ENCODE data around the gene KRTAP15-1. TPM values are rescaled to one million over a fixed set of nuclear protein-coding genes. Genes with fewer than 3 reads are reported as not detected.

KRTAP15-1 gene
- polyA plus RNA-seq (2012; ENCODE audit: missing spikeins), result not detected

- no peak for TF ChIP-seq TAF1 (IDR thresholded peaks at IDR 0.05; ENCODE audit: borderline replicate concordance, low read depth, low read length)
- no peak for TF ChIP-seq POLR2AphosphoS5 (IDR thresholded peaks at IDR 0.05; ENCODE audit: low read depth, low read length)
- no peak for TF ChIP-seq POLR2A (IDR thresholded peaks at IDR 0.05; ENCODE audit: low read depth, low read length)
- FAIRE-seq (no peak), DNase-seq (ENCODE audit: insufficient read length) (no peak)
Measured at GRCh38 chr21:30439975-30440374, at the start of gene KRTAP15-1. KRTAP15-1 (plus strand) TSS chr21:30440275; CDS start chr21:30440328, 53 bp downstream.

- no peak for DNase-seq (ENCODE audit: insufficient read length)
- no peak for TF ChIP-seq POLR2A (IDR thresholded peaks at IDR 0.05; ENCODE audit: low read depth, low read length)
- no peak for TF ChIP-seq TAF1 (IDR thresholded peaks at IDR 0.05; ENCODE audit: borderline replicate concordance, low read depth, low read length)
- TF ChIP-seq POLR2AphosphoS5 (IDR thresholded peaks at IDR 0.05; ENCODE audit: low read depth, low read length), result no peak
- FAIRE-seq, result no peak
Measured at GRCh38 chr21:30391492-30392025, 48.5 kb upstream of the KRTAP15-1 start.

GRCh38 chr21:30395731-30396130 lies 44.3 kb upstream of the KRTAP15-1 start, which contains the start of gene KRTAP13-1:
KRTAP13-1 (plus strand) TSS chr21:30396031; CDS start chr21:30396087, 56 bp downstream.
- DNase-seq (ENCODE audit: insufficient read length), result no peak
- TF ChIP-seq POLR2AphosphoS5 (IDR thresholded peaks at IDR 0.05; ENCODE audit: low read depth, low read length) (no peak), POLR2A (IDR thresholded peaks at IDR 0.05; ENCODE audit: low read depth, low read length) (no peak), TAF1 (IDR thresholded peaks at IDR 0.05; ENCODE audit: borderline replicate concordance, low read depth, low read length) (no peak)
- no peak for FAIRE-seq

GRCh38 chr21:30408782-30409494 lies 31.1 kb upstream of the KRTAP15-1 start:
- TF ChIP-seq POLR2A (IDR thresholded peaks at IDR 0.05; ENCODE audit: low read depth, low read length), result no peak
- no peak for TF ChIP-seq TAF1 (IDR thresholded peaks at IDR 0.05; ENCODE audit: borderline replicate concordance, low read depth, low read length)
- no peak for TF ChIP-seq POLR2AphosphoS5 (IDR thresholded peaks at IDR 0.05; ENCODE audit: low read depth, low read length)
- no peak for FAIRE-seq
- DNase-seq (ENCODE audit: insufficient read length), result no peak

- TF ChIP-seq TAF1 (IDR thresholded peaks at IDR 0.05; ENCODE audit: borderline replicate concordance, low read depth, low read length), result no peak
- FAIRE-seq, result no peak
- DNase-seq (ENCODE audit: insufficient read length), result no peak
Measured at GRCh38 chr21:30415993-30416392, 24.1 kb upstream of the KRTAP15-1 start.

GRCh38 chr21:30425826-30426225 lies 14.2 kb upstream of the KRTAP15-1 start, which contains the start of gene KRTAP13-3:
KRTAP13-3 (minus strand) TSS chr21:30425926; CDS start chr21:30425912, 14 bp downstream.
- TF ChIP-seq TAF1 (IDR thresholded peaks at IDR 0.05; ENCODE audit: borderline replicate concordance, low read depth, low read length) (no peak), POLR2A (IDR thresholded peaks at IDR 0.05; ENCODE audit: low read depth, low read length) (no peak), POLR2AphosphoS5 (IDR thresholded peaks at IDR 0.05; ENCODE audit: low read depth, low read length) (no peak)
- DNase-seq (ENCODE audit: insufficient read length), result no peak
- no peak for FAIRE-seq

GRCh38 chr21:30426731-30427130 lies 13.3 kb upstream of the KRTAP15-1 start:
- FAIRE-seq (no peak), DNase-seq (ENCODE audit: insufficient read length) (no peak)
- TF ChIP-seq POLR2AphosphoS5 (IDR thresholded peaks at IDR 0.05; ENCODE audit: low read depth, low read length), result no peak
- TF ChIP-seq POLR2A (IDR thresholded peaks at IDR 0.05; ENCODE audit: low read depth, low read length), result no peak
- TF ChIP-seq TAF1 (IDR thresholded peaks at IDR 0.05; ENCODE audit: borderline replicate concordance, low read depth, low read length), result no peak

GRCh38 chr21:30430170-30430655 lies 9.9 kb upstream of the KRTAP15-1 start, which contains the start of gene KRTAP13-4:
KRTAP13-4 (plus strand) TSS chr21:30430220; CDS start chr21:30430276, 56 bp downstream.
- FAIRE-seq, result no peak
- DNase-seq (ENCODE audit: insufficient read length), result no peak
- TF ChIP-seq POLR2AphosphoS5 (IDR thresholded peaks at IDR 0.05; ENCODE audit: low read depth, low read length), result no peak
- TF ChIP-seq POLR2A (IDR thresholded peaks at IDR 0.05; ENCODE audit: low read depth, low read length), result no peak
- TF ChIP-seq TAF1 (IDR thresholded peaks at IDR 0.05; ENCODE audit: borderline replicate concordance, low read depth, low read length), result no peak

GRCh38 chr21:30434033-30434631 lies 5.9 kb upstream of the KRTAP15-1 start:
- DNase-seq (ENCODE audit: insufficient read length) (no peak), FAIRE-seq (no peak)
- TF ChIP-seq TAF1 (IDR thresholded peaks at IDR 0.05; ENCODE audit: borderline replicate concordance, low read depth, low read length) (no peak), POLR2A (IDR thresholded peaks at IDR 0.05; ENCODE audit: low read depth, low read length) (no peak), POLR2AphosphoS5 (IDR thresholded peaks at IDR 0.05; ENCODE audit: low read depth, low read length) (no peak)

- FAIRE-seq (no peak), DNase-seq (ENCODE audit: insufficient read length) (no peak)
- TF ChIP-seq POLR2A (IDR thresholded peaks at IDR 0.05; ENCODE audit: low read depth, low read length) (no peak), POLR2AphosphoS5 (IDR thresholded peaks at IDR 0.05; ENCODE audit: low read depth, low read length) (no peak), TAF1 (IDR thresholded peaks at IDR 0.05; ENCODE audit: borderline replicate concordance, low read depth, low read length) (no peak)
Measured at GRCh38 chr21:30437010-30437565, 3.0 kb upstream of the KRTAP15-1 start.

GRCh38 chr21:30443226-30443625 lies 3.2 kb downstream of the KRTAP15-1 start:
- DNase-seq (ENCODE audit: insufficient read length), result no peak
- TF ChIP-seq POLR2AphosphoS5 (IDR thresholded peaks at IDR 0.05; ENCODE audit: low read depth, low read length) (no peak), TAF1 (IDR thresholded peaks at IDR 0.05; ENCODE audit: borderline replicate concordance, low read depth, low read length) (no peak), POLR2A (IDR thresholded peaks at IDR 0.05; ENCODE audit: low read depth, low read length) (no peak)
- no peak for FAIRE-seq

Measured in GM12892 (cell line).